NCI-H2029 (cell line): ENCODE results near the gene COX4I2.
"Not testable (repeated sequence)": the region's sequence is repeated elsewhere in the genome, so short reads cannot be mapped to it uniquely, and the experiment has no call there.

Experiments used
- DNase-seq: peaks from one replicate; lab custom pipeline; 2025; lab: John Stamatoyannopoulos, UW

COX4I2 gene

GRCh38 chr20:31607640-31608250 lies 30.0 kb upstream of the COX4I2 start:
- DNase-seq = no peak

GRCh38 chr20:31608251-31608945 lies 29.3 kb upstream of the COX4I2 start:
- peak; percentile 97 for DNase-seq

GRCh38 chr20:31612271-31612640 lies 25.5 kb upstream of the COX4I2 start:
- DNase-seq = not testable (repeated sequence)

- no peak for DNase-seq
Observed at GRCh38 chr20:31615416-31615815, 22.3 kb upstream of the COX4I2 start.

GRCh38 chr20:31617432-31618104 lies 20.1 kb upstream of the COX4I2 start:
- no peak for DNase-seq

GRCh38 chr20:31620246-31620645 lies 17.5 kb upstream of the COX4I2 start:
- no peak for DNase-seq

GRCh38 chr20:31623123-31623505 lies 14.6 kb upstream of the COX4I2 start:
- DNase-seq = not testable (repeated sequence)

- DNase-seq = not testable (repeated sequence)
Observed at GRCh38 chr20:31626534-31626933, 11.2 kb upstream of the COX4I2 start.

GRCh38 chr20:31628057-31628456 lies 9.7 kb upstream of the COX4I2 start:
- not testable (repeated sequence) for DNase-seq

GRCh38 chr20:31630187-31630790 lies 7.4 kb upstream of the COX4I2 start:
- DNase-seq = peak; percentile 69

GRCh38 chr20:31632548-31633338 lies 5.0 kb upstream of the COX4I2 start:
- no peak for DNase-seq

GRCh38 chr20:31633339-31633914 lies 4.3 kb upstream of the COX4I2 start:
- no peak for DNase-seq

GRCh38 chr20:31638317-31638716 lies 605 bp downstream of the COX4I2 start:
- no peak for DNase-seq

GRCh38 chr20:31638816-31639215 lies 1.1 kb downstream of the COX4I2 start:
- DNase-seq = no peak

GRCh38 chr20:31640259-31640658 lies 2.5 kb downstream of the COX4I2 start:
- no peak for DNase-seq

- no peak for DNase-seq
Observed at GRCh38 chr20:31641391-31641790, 3.7 kb downstream of the COX4I2 start.

- no peak for DNase-seq
Observed at GRCh38 chr20:31642837-31643236, 5.1 kb downstream of the COX4I2 start.

- no peak for DNase-seq
Observed at GRCh38 chr20:31643522-31643921, 5.8 kb downstream of the COX4I2 start.

GRCh38 chr20:31644701-31645100 lies 7.0 kb downstream of the COX4I2 start:
- no peak for DNase-seq

GRCh38 chr20:31648104-31648503 lies 10.4 kb downstream of the COX4I2 start:
- not testable (repeated sequence) for DNase-seq

- DNase-seq = no peak
Observed at GRCh38 chr20:31652917-31653396, 15.2 kb downstream of the COX4I2 start.

GRCh38 chr20:31653561-31653960 lies 15.8 kb downstream of the COX4I2 start:
- DNase-seq = no peak
